GM12872 (cell line): ENCODE measurements around the gene SCN8A.
A peak's percentile ranks its signal among the peaks of the same experiment; 100 is the strongest.

Source experiments
- TF ChIP-seq, protein P1 (sequence below): IDR thresholded peaks from 3 replicates; pipeline ENCODE4 v1.5.1; 2011; ENCODE audit warnings: low read depth, mild to moderate bottlenecking, low read length, moderate library complexity; ENCODE audit not compliant: insufficient read depth

SCN8A gene

DNA sequence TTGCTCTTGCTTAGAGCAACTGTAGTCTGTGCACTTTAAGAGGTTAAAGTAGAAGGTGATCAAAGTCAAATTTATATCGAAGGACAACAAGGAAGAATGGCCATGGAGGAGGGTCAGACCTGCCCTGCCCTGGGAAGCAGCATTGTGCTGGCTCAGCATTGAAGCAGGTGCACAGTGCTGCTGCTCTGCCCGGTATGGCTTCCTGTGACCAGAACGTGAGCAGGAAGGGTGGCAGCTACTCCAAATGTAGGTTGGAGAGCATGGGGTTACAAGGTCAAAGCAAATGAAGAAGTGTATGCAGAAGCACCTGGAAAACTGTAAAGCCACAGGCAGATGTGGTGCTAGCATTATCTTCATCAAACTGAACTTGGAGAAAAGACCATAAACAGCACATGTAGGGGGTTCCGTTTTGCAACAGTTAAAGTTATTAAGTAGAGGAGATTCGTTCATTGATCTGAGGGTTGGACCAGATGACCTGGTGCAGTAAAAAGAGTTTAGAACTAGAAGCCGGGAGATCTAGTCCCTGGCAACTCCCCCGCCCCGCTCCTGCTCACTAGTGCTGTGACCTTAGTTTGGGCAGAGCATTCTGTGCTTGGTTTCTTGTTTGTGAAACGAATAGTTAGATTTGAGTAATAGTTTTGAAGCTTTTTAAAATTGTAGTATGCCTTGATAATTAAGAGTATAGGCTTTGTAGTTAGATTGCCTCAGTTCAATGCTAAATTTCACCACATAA, 84.2 kb downstream of the SCN8A start:
- TF ChIP-seq, protein P1, sequence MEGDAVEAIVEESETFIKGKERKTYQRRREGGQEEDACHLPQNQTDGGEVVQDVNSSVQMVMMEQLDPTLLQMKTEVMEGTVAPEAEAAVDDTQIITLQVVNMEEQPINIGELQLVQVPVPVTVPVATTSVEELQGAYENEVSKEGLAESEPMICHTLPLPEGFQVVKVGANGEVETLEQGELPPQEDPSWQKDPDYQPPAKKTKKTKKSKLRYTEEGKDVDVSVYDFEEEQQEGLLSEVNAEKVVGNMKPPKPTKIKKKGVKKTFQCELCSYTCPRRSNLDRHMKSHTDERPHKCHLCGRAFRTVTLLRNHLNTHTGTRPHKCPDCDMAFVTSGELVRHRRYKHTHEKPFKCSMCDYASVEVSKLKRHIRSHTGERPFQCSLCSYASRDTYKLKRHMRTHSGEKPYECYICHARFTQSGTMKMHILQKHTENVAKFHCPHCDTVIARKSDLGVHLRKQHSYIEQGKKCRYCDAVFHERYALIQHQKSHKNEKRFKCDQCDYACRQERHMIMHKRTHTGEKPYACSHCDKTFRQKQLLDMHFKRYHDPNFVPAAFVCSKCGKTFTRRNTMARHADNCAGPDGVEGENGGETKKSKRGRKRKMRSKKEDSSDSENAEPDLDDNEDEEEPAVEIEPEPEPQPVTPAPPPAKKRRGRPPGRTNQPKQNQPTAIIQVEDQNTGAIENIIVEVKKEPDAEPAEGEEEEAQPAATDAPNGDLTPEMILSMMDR, result no peak

DNA sequence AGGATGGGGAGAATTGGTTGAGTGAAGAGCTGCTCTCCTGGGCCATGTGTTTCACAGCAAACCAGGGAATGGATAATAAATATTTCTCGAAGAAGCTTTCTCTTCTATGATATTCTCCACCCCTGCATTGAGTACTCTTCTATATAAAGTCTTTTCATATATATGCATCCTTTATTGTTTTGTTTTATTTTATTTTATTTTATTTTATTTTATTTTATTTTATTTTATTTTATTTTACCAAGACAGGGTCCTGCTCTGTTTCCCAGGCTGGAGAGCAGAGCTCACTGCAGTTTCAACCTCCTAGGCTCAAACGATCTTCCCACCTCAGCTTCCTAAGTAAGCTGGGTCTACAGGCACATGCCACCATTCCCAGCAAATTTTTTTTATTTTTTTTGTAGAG, 85.8 kb downstream of the SCN8A start:
- TF ChIP-seq, protein P1, result no peak

GRCh38 chr12:51677284-51677968, 86.4 kb downstream of the SCN8A start:
- TF ChIP-seq, protein P1, result no peak

DNA sequence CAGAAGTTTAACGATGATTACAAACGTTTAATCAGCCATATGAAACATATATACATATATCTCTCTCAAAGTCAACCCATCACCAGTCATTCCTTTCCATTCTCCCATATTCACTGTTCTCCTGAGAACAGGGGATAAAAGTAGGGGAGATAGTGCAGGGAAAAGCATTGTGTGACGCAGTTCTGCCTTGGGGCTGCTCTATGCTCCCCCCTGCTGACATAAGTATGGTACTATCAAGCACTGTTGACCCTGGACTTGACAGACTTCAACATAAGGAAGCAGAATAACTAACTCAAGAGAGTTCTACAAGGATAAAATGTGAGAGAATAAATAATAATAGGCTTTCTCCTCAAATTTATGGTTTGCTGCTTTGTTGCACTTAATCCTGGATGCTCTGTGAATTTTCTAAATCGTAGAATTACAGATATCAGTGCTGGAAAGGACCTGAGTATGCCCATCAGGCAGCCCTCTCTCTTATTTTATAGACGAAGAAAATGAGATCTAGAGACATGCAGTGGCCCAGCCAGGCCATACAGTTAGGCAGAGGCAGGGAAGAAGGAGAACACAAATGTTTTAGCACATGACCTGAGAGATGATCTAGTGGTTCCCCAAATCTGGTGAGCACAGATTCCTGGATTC, 87.2 kb downstream of the SCN8A start:
- TF ChIP-seq, protein P1, result peak; percentile 81

- TF ChIP-seq, protein P1, result no peak
Measured at GRCh38 chr12:51682981-51683380, 91.9 kb downstream of the SCN8A start.

GRCh38 chr12:51683763-51684357, 92.8 kb downstream of the SCN8A start:
- TF ChIP-seq, protein P1, result no peak

DNA sequence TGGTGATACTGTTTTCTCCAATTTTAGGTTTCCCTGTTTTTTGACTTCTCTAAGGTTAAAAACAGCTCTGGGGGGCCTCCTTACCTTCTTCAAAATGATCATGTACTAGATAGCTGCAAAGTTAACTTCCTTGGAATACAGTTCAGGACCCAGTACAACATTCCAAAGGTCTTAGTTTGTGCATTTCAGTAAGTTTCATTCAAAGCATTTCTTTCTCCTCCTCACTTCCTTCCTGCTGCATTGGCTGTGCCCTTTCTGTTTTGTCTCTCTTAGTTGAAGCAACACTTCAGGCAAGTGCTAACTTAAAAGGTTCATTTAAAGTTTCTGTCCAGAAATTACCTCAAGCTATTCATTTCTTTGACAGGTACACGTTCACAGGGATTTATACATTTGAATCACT, 95.7 kb downstream of the SCN8A start:
- TF ChIP-seq, protein P1, result no peak
